GM12878 (cell line): ENCODE data around the gene DIMT1. TPM values are rescaled to one million over a fixed set of nuclear protein-coding genes. Genes with fewer than 3 reads are reported as not detected.
A peak's percentile ranks its signal among the peaks of the same experiment; 100 is the strongest.

Experiments used
- ATAC-seq: fragments of 200-7000 bp; cut with Tn5 transposase; 3 replicates; pipeline ENCODE4 v1.9.1; 2020; ENCODE audit warnings: mild to moderate bottlenecking, moderate library complexity
- BruUV-seq: library from RNA; stranded (reverse); fragments of 400-500 nt; replicated peaks from 2 replicates; lab custom pipeline; 2021; lab: Mats Ljungman, UMichigan
- CTCF ChIA-PET: fragments of 300-600 bp; sonication (Branson Sonifier 250); formaldehyde crosslinking; extraction: SDS; loops from one replicate; lab custom pipeline; 2021; ENCODE audit warnings: inconsistent platforms; lab: Yijun Ruan, JAX
- POLR2A ChIA-PET: fragments of 350-600 bp; formaldehyde crosslinking; extraction: SDS; loops from one replicate; lab custom pipeline; 2021; ENCODE audit warnings: inconsistent platforms; lab: Charles Lee
- RAD21 ChIA-PET: fragments of 300-600 bp; sonication (Branson Sonifier 250); formaldehyde crosslinking; loops from one replicate; lab custom pipeline; 2023; ENCODE audit warnings: antibody characterized with exemption; ENCODE audit not compliant: unreplicated experiment; lab: Charles Lee
- SMC1A ChIA-PET: fragments of 300-600 bp; sonication (Branson Sonifier 250); formaldehyde crosslinking; loops from one replicate; lab custom pipeline; 2023; ENCODE audit not compliant: unreplicated experiment, uncharacterized antibody; lab: Charles Lee
- DNase-seq: peaks from one replicate; pipeline ENCODE4 v3.0.0-alpha.2; 2011; ENCODE audit warnings: low read depth, low spot score
- FAIRE-seq: peaks from 3 replicates; lab custom pipeline; 2011; peaks lifted over from hg19 to GRCh38; lab: Jason Lieb, UNC
- H2AFZ ChIP-seq: 2 replicates; pipeline ENCODE4 v1.6.0; 2011; ENCODE audit warnings: low read depth, low read length, control low read depth; ENCODE audit not compliant: control insufficient read depth
- H3K27ac ChIP-seq: 2 replicates; pipeline ENCODE4 v1.5.1; 2011; ENCODE audit warnings: control low read depth; ENCODE audit not compliant: control insufficient read depth, insufficient read depth
- H3K27me3 ChIP-seq, 2 experiments: replicated peaks in 1 of 2; 2 replicates each; pipeline versions ENCODE4 v1.6.0 to v1.6.1; 2011; ENCODE audit warnings: low read length in 1 of 2; ENCODE audit not compliant: control insufficient read depth in 2 of 2, insufficient read depth in 2 of 2
- H3K36me3 ChIP-seq, 2 experiments: 2 replicates each; pipeline ENCODE4 v1.5.1; 2011; ENCODE audit warnings: low read length in 1 of 2; ENCODE audit not compliant: control insufficient read depth in 2 of 2, insufficient read depth in 2 of 2
- H3K4me1 ChIP-seq: 2 replicates; pipeline ENCODE4 v1.6.1; 2011; ENCODE audit warnings: mild to moderate bottlenecking, low read length, moderate library complexity, mixed read lengths; ENCODE audit not compliant: control insufficient read depth, insufficient read depth
- H3K4me2 ChIP-seq: 2 replicates; pipeline ENCODE4 v1.6.0; 2011; ENCODE audit warnings: control low read depth; ENCODE audit not compliant: control insufficient read depth, insufficient read depth
- H3K4me3 ChIP-seq: fragments of 200-600 bp; sonication (generic); 2 replicates; pipeline ENCODE4 v1.5.1; 2016
- H3K79me2 ChIP-seq: 2 replicates; pipeline ENCODE4 v1.6.0; 2011; ENCODE audit warnings: low read length; ENCODE audit not compliant: control insufficient read depth, insufficient read depth
- H3K9ac ChIP-seq: 2 replicates; pipeline ENCODE4 v1.8.0; 2011; ENCODE audit warnings: low read length, control low read depth, mixed read lengths; ENCODE audit not compliant: control insufficient read depth, insufficient read depth
- H3K9me3 ChIP-seq: replicated peaks from 3 replicates; pipeline ENCODE4 v1.5.1; 2011; ENCODE audit warnings: mild to moderate bottlenecking, low read length; ENCODE audit not compliant: control insufficient read depth, insufficient read depth
- H4K20me1 ChIP-seq: 2 replicates; pipeline ENCODE4 v1.6.0; 2011; ENCODE audit not compliant: control insufficient read depth, insufficient read depth
- BACH1 ChIP-seq: fragments of 450-650 bp; IDR thresholded peaks from 2 replicates; pipeline ENCODE4 v1.6.1; 2017; ENCODE audit warnings: mild to moderate bottlenecking, borderline replicate concordance
- BCL3 ChIP-seq: IDR thresholded peaks from 2 replicates; pipeline ENCODE4 v1.6.1; 2011; ENCODE audit warnings: borderline replicate concordance, low read depth, mild to moderate bottlenecking, moderate library complexity, low read length; ENCODE audit not compliant: insufficient read depth, poor library complexity, severe bottlenecking
- CHD2 ChIP-seq: IDR thresholded peaks from 2 replicates; pipeline ENCODE4 v1.6.1; 2011; ENCODE audit warnings: low read depth, low read length, improper control_type of control experiment, borderline replicate concordance
- CHD4 ChIP-seq: fragments of 200-600 bp; sonication (generic); IDR thresholded peaks from 2 replicates; pipeline ENCODE4 v1.6.1; 2016; ENCODE audit warnings: mild to moderate bottlenecking
- CREB1 ChIP-seq: IDR thresholded peaks from 2 replicates; pipeline ENCODE4 v1.6.1; 2012; ENCODE audit warnings: low read depth, mild to moderate bottlenecking, inconsistent platforms
- CREM ChIP-seq: IDR thresholded peaks from 2 replicates; pipeline ENCODE4 v1.6.1; 2014; ENCODE audit warnings: antibody characterized with exemption, low read depth
- MLLT1 ChIP-seq: fragments of 450-650 bp; IDR thresholded peaks from 2 replicates; pipeline ENCODE4 v1.6.1; 2016; ENCODE audit warnings: mild to moderate bottlenecking
- NFXL1 ChIP-seq: fragments of 450-650 bp; IDR thresholded peaks from 2 replicates; pipeline ENCODE4 v1.6.1; 2017; ENCODE audit warnings: antibody characterized with exemption, mild to moderate bottlenecking, borderline replicate concordance
- RB1 ChIP-seq: fragments of 450-650 bp; formaldehyde crosslinking; IDR thresholded peaks from 2 replicates; pipeline ENCODE4 v1.6.1; 2017; ENCODE audit warnings: mild to moderate bottlenecking, borderline replicate concordance
- STAT3 ChIP-seq: IDR thresholded peaks from 2 replicates; pipeline ENCODE4 v1.6.1; 2011; ENCODE audit warnings: low read depth, low read length, improper control_type of control experiment
- TCF3 ChIP-seq: IDR thresholded peaks from 2 replicates; pipeline ENCODE4 v1.6.1; 2012; ENCODE audit warnings: low read depth, mild to moderate bottlenecking, low read length, borderline replicate concordance; ENCODE audit not compliant: insufficient read depth
- ZBTB33 ChIP-seq: fragments of 450-650 bp; IDR thresholded peaks from 2 replicates; pipeline ENCODE4 v1.6.1; 2017; ENCODE audit warnings: mild to moderate bottlenecking
- ZNF622 ChIP-seq: fragments of 450-650 bp; IDR thresholded peaks from 2 replicates; pipeline ENCODE4 v1.6.1; 2017; ENCODE audit warnings: mild to moderate bottlenecking, inconsistent platforms
- ZZZ3 ChIP-seq: IDR thresholded peaks from 2 replicates; pipeline ENCODE4 v1.6.1; 2011; ENCODE audit warnings: low read depth; ENCODE audit not compliant: control insufficient read depth, insufficient read length
- WGBS: methylation state at CpG from one replicate; pipeline ENCODE4 v1.1.6; 2016; ENCODE audit warnings: low lambda C conversion rate; ENCODE audit not compliant: insufficient replicate concordance, insufficient coverage; ENCODE audit errors: missing lambda C conversion rate; 5-methylcytosine and 5-hydroxymethylcytosine counted together
- in situ Hi-C: fragments of 300-500 bp; cut with MboI; formaldehyde crosslinking; loops from 9 replicates; pipeline ENCODE4 v1.14.3; 2018; ENCODE audit warnings: mixed read lengths
- intact Hi-C: fragments of 100-400 bp; cut with micrococcal nuclease; formaldehyde crosslinking; loops from one replicate; pipeline ENCODE4 v1.14.2; 2022; ENCODE audit not compliant: unreplicated experiment
- polyA plus RNA-seq, 11 experiments: library from polyadenylated mRNA; depleted of rRNA in 4 of 11; unstranded in 6 of 11; stranded (reverse) in 5 of 11; fragments of >200 nt; fragmentation: Nextera tagmentation in 4 of 11; fragmentation: Illumina TruSeq in 1 of 11; extraction: Ambion mirVana in 4 of 11; extraction: Trizol in 1 of 11; gene quantifications; 1 replicate in 1 of 11; 2 replicates in 10 of 11; pipeline versions ENCODE4 v1.2.1 to v1.2.3, GENCODE V29; 2011 to 2016; ENCODE audit warnings: inconsistent platforms in 2 of 11, missing spikeins in 2 of 11, low read depth in 1 of 11
- total RNA-seq, 4 experiments: library from RNA; depleted of rRNA in 3 of 4; stranded (reverse); fragments of >200 nt in 3 of 4; fragmentation: Illumina TruSeq in 1 of 4; extraction: Trizol in 1 of 4; gene quantifications; 2 replicates each; pipeline versions ENCODE4 v1.2.1 to v1.2.3, GENCODE V29; 2013 to 2021

DIMT1 gene
- total and polyA plus RNA-seq, 10 of the 15 experiments (the other 5 are each of a cell fraction or from before 2014, with no cell fraction given) = 19.0 to 66.2 (median 31.6) TPM

GRCh38 chr5:62450259-62450658, 46.6 kb upstream of the DIMT1 start:
- SMC1A ChIA-PET = interaction anchor here (0.6 to 1.7 kb wide), 5 partner anchors 9 to 313 kb away, joined by 3 to 9 read pairs (median 3); no protein-coding TSS in a partner anchor
- intact Hi-C loops (no loop called here), in situ Hi-C loops (loop anchor here (25.0 kb wide), 1 partner anchor 1512 kb away; the partner anchor contains the start of gene HTR1A)
- no TSS peak for BruUV-seq
- Histone ChIP-seq H3K4me3 (no peak overlapping the region), H3K4me2 (no peak overlapping the region), H3K9me3 (no peaks in the 10 kb centered on the region), H3K27ac (no peak overlapping the region), H3K27me3 (no peaks in the 10 kb centered on the region), H2AFZ (no peak overlapping the region), H3K9ac (no peak overlapping the region), H3K4me1 (no peaks in the 10 kb centered on the region), H3K36me3 (peaks cover 2 to 10% of the 10 kb centered on the region in 2 experiments; a peak in 2 of 4 replicates), H3K79me2 (no peaks in the 10 kb centered on the region), H4K20me1 (no peaks in the 10 kb centered on the region)
- ATAC-seq = no peak
- no peak for FAIRE-seq
- CTCF ChIA-PET = interaction anchor here (0.6 to 3.1 kb wide), 5 partner anchors 9 to 329 kb away, joined by 3 to 18 read pairs (median 4); no protein-coding TSS in a partner anchor
- WGBS = 97% methylated on average over 2 of the region's 2 CpGs
- RAD21 ChIA-PET = no interaction called here
- TF ChIP-seq BCL3 (peak; percentile 36), RB1 (no peak)
- no peak for DNase-seq
- POLR2A ChIA-PET = interaction anchor here (0.8 to 0.9 kb wide), 2 partner anchors 32 to 47 kb away, joined by 3 to 4 read pairs; partner anchors contain the start of gene DIMT1

- ChIA-PET RAD21 (no interaction called here), POLR2A (no interaction called here), SMC1A (no interaction called here), CTCF (no interaction called here)
- ATAC-seq = no peak
- no peaks in the 10 kb centered on the region for H3K9me3 ChIP-seq
- FAIRE-seq = no peak
- no peak for DNase-seq
- 96% methylated on average over 5 of the region's 5 CpGs for WGBS
- in situ Hi-C loops = no loop called here
- H2AFZ ChIP-seq = no peak overlapping the region
- no peak overlapping the region for H3K27ac ChIP-seq
- BruUV-seq = no TSS peak
- no peaks in the 10 kb centered on the region for H3K79me2 ChIP-seq
- intact Hi-C loops = no loop called here
- peaks cover 2 to 10% of the 10 kb centered on the region in 2 experiments; a peak in 2 of 4 replicates for H3K36me3 ChIP-seq
- H4K20me1 ChIP-seq = no peaks in the 10 kb centered on the region
- no peaks in the 10 kb centered on the region for H3K27me3 ChIP-seq
- no peak overlapping the region for H3K4me2 ChIP-seq
- no peak overlapping the region for H3K4me3 ChIP-seq
- no peaks in the 10 kb centered on the region for H3K4me1 ChIP-seq
- H3K9ac ChIP-seq = no peak overlapping the region
- TF ChIP-seq NFXL1 = no peak
- no peak for TF ChIP-seq STAT3
- no peak for TF ChIP-seq BACH1
- TF ChIP-seq ZNF622 = no peak
- TF ChIP-seq TCF3 = no peak
- no peak for TF ChIP-seq CHD2
- no peak for TF ChIP-seq CREB1
- no peak for TF ChIP-seq CHD4
- TF ChIP-seq MLLT1 = no peak
- no peak for TF ChIP-seq ZZZ3
- TF ChIP-seq CREM = no peak
- TF ChIP-seq ZBTB33 = no peak
Observed at GRCh38 chr5:62448528-62448927, 44.8 kb upstream of the DIMT1 start.
